ENCODE results near the gene MAP3K7CL.
"Not testable (repeated sequence)": the region's sequence is repeated elsewhere in the genome, so short reads cannot be mapped to it uniquely, and the experiment has no call there.

MAP3K7CL gene

DNA sequence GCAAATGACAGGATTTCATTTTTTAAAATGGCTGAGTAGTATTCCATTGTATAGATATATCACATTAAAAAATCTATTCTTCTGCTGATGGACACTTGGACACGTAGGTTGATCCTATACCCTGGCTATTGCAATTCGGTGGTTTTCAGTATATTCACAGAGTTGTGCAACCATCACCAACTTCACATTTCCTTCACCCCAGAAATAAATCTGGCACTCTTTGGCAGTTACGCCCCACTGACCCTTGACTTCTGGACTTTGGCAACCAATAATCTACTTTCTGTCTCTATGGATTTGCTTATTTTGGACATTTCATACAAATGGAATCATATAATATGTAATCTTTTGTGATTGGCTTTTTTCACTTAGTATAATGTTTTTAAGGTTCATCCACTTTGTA is 35.9 kb downstream of the MAP3K7CL start:
- no peaks in the 10 kb centered on the region for H3K9me3 ChIP-seq (ENCODE audit: control insufficient read depth in 2 of 2, low read length in 2 of 2)
- no peak overlapping the region for H3K4me3 ChIP-seq (ENCODE audit: low read length in 2 of 2)
- no peaks in the 10 kb centered on the region for H3K36me3 ChIP-seq (ENCODE audit: control insufficient read depth in 2 of 2, insufficient read depth in 2 of 2, low read length in 2 of 2)
- H3K27ac ChIP-seq (ENCODE audit: low read depth in 2 of 2, low read length in 2 of 2), result no peak overlapping the region
- H3K4me1 ChIP-seq (ENCODE audit: control insufficient read depth in 2 of 2, insufficient read depth in 2 of 2, low read length in 2 of 2), result no peaks in the 10 kb centered on the region
- H3K9ac ChIP-seq (ENCODE audit: low read depth in 1 of 2, low read length in 2 of 2), result no peak overlapping the region
- H3K27me3 ChIP-seq (ENCODE audit: control insufficient read depth in 2 of 2, insufficient read depth in 2 of 2, low read length in 2 of 2), result no peaks in the 10 kb centered on the region

DNA sequence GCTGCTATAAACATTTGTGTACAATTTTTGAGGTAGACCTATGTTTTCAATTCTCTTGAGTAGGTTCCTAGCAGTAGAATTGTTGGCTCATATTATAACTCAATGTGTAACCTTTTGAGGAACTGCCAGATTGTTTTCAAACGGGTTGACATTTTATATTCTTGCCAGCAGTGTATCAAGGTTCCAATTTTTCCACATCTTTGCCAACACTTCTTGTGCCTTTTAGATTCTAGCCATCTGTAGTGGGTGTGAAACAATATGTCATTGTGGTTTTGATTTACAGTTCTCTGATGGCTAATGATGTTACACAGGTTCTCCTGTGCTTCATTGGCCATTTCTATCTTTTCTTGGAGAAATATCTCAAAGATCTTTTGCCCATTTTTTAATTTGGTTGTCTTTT is 36.4 kb downstream of the MAP3K7CL start:
- Histone ChIP-seq H3K4me3 (ENCODE audit: low read length in 2 of 2) (no peak overlapping the region), H3K4me1 (ENCODE audit: control insufficient read depth in 2 of 2, insufficient read depth in 2 of 2, low read length in 2 of 2) (no peaks in the 10 kb centered on the region), H3K36me3 (ENCODE audit: control insufficient read depth in 2 of 2, insufficient read depth in 2 of 2, low read length in 2 of 2) (no peaks in the 10 kb centered on the region), H3K27ac (ENCODE audit: low read depth in 2 of 2, low read length in 2 of 2) (no peak overlapping the region), H3K9me3 (ENCODE audit: control insufficient read depth in 2 of 2, low read length in 2 of 2) (no peaks in the 10 kb centered on the region), H3K9ac (ENCODE audit: low read depth in 1 of 2, low read length in 2 of 2) (no peak overlapping the region), H3K27me3 (ENCODE audit: control insufficient read depth in 2 of 2, insufficient read depth in 2 of 2, low read length in 2 of 2) (no peaks in the 10 kb centered on the region)

DNA sequence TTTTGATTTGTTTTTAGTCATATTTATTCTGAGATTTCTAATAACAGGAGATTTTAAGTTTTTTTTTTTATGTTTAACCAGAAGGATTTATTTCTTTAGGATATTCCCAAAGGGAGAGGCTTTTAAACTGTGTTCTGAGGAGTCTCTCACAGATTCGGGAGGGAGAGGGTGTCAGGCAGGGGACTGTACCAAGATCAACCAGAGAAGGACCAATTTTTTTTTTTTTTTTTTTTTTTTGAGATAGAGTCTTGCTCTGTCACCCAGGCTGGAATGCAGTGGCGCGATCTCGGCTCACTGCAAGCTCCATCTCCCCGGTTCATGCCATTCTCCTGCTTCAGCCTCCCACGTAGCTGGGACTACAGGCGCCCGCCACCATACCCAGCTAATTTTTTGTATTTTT is 37.0 kb downstream of the MAP3K7CL start:
- H3K27me3 ChIP-seq (ENCODE audit: control insufficient read depth in 2 of 2, insufficient read depth in 2 of 2, low read length in 2 of 2); H3K27ac ChIP-seq (ENCODE audit: low read depth in 2 of 2, low read length in 2 of 2); H3K4me3 ChIP-seq (ENCODE audit: low read length in 2 of 2); H3K9me3 ChIP-seq (ENCODE audit: control insufficient read depth in 2 of 2, low read length in 2 of 2); H3K9ac ChIP-seq (ENCODE audit: low read depth in 1 of 2, low read length in 2 of 2); H3K4me1 ChIP-seq (ENCODE audit: control insufficient read depth in 2 of 2, insufficient read depth in 2 of 2, low read length in 2 of 2); H3K36me3 ChIP-seq (ENCODE audit: control insufficient read depth in 2 of 2, insufficient read depth in 2 of 2, low read length in 2 of 2): not testable (repeated sequence)

DNA sequence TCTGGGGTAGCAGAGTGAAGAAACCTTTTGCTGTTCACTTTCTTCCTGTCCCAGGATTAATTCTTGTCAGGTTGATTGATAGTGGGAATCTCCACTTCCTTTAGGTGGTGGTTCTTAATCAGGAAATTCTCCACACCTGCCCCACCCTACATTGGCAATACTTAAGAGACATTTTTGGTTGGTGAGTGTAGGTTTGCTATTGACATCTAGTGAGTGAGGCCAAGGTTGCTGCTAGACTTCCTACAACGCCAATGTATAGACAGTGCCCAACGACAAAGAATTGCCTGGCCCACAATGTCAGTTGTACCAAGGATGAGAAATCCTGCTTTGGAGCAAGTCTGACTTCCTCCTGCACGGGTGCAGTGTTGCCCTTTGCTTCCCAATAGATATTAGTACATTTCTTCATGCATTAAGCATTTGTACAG is 38.5 kb downstream of the MAP3K7CL start:
- Histone ChIP-seq H3K4me3 (ENCODE audit: low read length in 2 of 2) (no peak overlapping the region), H3K27me3 (ENCODE audit: control insufficient read depth in 2 of 2, insufficient read depth in 2 of 2, low read length in 2 of 2) (no peaks in the 10 kb centered on the region), H3K9me3 (ENCODE audit: control insufficient read depth in 2 of 2, low read length in 2 of 2) (no peaks in the 10 kb centered on the region), H3K9ac (ENCODE audit: low read depth in 1 of 2, low read length in 2 of 2) (no peak overlapping the region), H3K27ac (ENCODE audit: low read depth in 2 of 2, low read length in 2 of 2) (no peak overlapping the region), H3K36me3 (ENCODE audit: control insufficient read depth in 2 of 2, insufficient read depth in 2 of 2, low read length in 2 of 2) (no peaks in the 10 kb centered on the region), H3K4me1 (ENCODE audit: control insufficient read depth in 2 of 2, insufficient read depth in 2 of 2, low read length in 2 of 2) (no peaks in the 10 kb centered on the region)

DNA sequence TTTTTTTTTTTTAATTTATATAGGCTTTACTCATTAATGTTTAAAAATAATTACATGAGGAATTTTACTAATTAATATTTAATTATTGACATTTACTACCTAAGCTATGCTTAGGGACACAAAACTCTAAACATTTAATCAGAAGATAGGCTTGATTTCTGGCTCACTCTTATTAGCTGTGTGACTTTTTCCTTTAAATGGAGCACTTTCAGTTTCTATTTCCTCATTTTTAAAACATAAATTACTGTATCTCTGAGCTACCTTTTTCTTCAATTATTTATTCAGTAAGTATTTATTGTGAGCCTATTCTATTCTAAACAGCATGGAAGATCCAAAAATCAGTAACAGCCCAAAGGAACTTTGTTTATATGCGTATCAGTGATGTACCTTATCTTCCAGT is 40.5 kb downstream of the MAP3K7CL start:
- no peak overlapping the region for H3K27ac ChIP-seq (ENCODE audit: low read depth in 2 of 2, low read length in 2 of 2)
- no peaks in the 10 kb centered on the region for H3K27me3 ChIP-seq (ENCODE audit: control insufficient read depth in 2 of 2, insufficient read depth in 2 of 2, low read length in 2 of 2)
- H3K4me3 ChIP-seq (ENCODE audit: low read length in 2 of 2), result no peak overlapping the region
- H3K4me1 ChIP-seq (ENCODE audit: control insufficient read depth in 2 of 2, insufficient read depth in 2 of 2, low read length in 2 of 2), result peaks cover 3 to 5% of the 10 kb centered on the region in 2 donors
- H3K9ac ChIP-seq (ENCODE audit: low read depth in 1 of 2, low read length in 2 of 2), result no peak overlapping the region
- no peaks in the 10 kb centered on the region for H3K36me3 ChIP-seq (ENCODE audit: control insufficient read depth in 2 of 2, insufficient read depth in 2 of 2, low read length in 2 of 2)
- H3K9me3 ChIP-seq (ENCODE audit: control insufficient read depth in 2 of 2, low read length in 2 of 2), result no peaks in the 10 kb centered on the region

DNA sequence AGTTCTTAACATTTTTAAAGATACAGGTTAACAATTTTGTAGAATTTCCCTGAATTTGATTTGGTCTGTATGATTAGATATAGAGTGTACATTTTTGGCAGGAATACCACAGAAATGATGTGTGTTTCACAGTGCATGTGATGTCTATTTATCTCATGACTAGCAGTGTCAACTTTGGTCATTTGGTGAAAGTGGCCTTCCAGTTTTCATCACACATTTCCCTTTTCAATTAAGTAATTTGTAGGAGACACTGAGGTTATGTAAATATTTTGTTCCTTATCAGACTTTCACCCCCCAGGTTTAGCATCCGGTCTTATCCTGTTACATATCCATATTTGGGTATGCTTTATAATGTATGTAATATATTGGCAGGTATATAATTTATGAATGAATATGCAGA is 41.8 kb downstream of the MAP3K7CL start:
- no peak overlapping the region for H3K27ac ChIP-seq (ENCODE audit: low read depth in 2 of 2, low read length in 2 of 2)
- H3K9ac ChIP-seq (ENCODE audit: low read depth in 1 of 2, low read length in 2 of 2), result no peak overlapping the region
- no peaks in the 10 kb centered on the region for H3K36me3 ChIP-seq (ENCODE audit: control insufficient read depth in 2 of 2, insufficient read depth in 2 of 2, low read length in 2 of 2)
- H3K4me3 ChIP-seq (ENCODE audit: low read length in 2 of 2), result no peak overlapping the region
- no peaks in the 10 kb centered on the region for H3K27me3 ChIP-seq (ENCODE audit: control insufficient read depth in 2 of 2, insufficient read depth in 2 of 2, low read length in 2 of 2)
- H3K4me1 ChIP-seq (ENCODE audit: control insufficient read depth in 2 of 2, insufficient read depth in 2 of 2, low read length in 2 of 2), result peaks cover 5 to 7% of the 10 kb centered on the region in 2 donors
- no peaks in the 10 kb centered on the region for H3K9me3 ChIP-seq (ENCODE audit: control insufficient read depth in 2 of 2, low read length in 2 of 2)

DNA sequence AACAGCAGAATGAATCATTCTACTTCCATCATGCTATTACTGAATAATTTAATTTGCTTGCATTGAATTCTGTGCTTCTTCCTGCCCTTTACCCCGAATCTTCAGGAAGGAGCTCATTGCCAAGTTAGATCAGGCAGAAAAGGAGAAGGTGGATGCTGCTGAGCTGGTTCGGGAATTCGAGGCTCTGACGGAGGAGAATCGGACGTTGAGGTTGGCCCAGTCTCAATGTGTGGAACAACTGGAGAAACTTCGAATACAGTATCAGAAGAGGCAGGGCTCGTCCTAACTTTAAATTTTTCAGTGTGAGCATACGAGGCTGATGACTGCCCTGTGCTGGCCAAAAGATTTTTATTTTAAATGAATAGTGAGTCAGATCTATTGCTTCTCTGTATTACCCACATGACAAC is 44.2 kb downstream of the MAP3K7CL start:
- Histone ChIP-seq H3K27ac (ENCODE audit: low read depth in 2 of 2, low read length in 2 of 2) (no peak overlapping the region), H3K36me3 (ENCODE audit: control insufficient read depth in 2 of 2, insufficient read depth in 2 of 2, low read length in 2 of 2) (no peaks in the 10 kb centered on the region), H3K4me3 (ENCODE audit: low read length in 2 of 2) (no peak overlapping the region), H3K27me3 (ENCODE audit: control insufficient read depth in 2 of 2, insufficient read depth in 2 of 2, low read length in 2 of 2) (no peaks in the 10 kb centered on the region), H3K4me1 (ENCODE audit: control insufficient read depth in 2 of 2, insufficient read depth in 2 of 2, low read length in 2 of 2) (peaks cover 12 to 18% of the 10 kb centered on the region in 2 donors), H3K9me3 (ENCODE audit: control insufficient read depth in 2 of 2, low read length in 2 of 2) (no peaks in the 10 kb centered on the region), H3K9ac (ENCODE audit: low read depth in 1 of 2, low read length in 2 of 2) (no peak overlapping the region)

DNA sequence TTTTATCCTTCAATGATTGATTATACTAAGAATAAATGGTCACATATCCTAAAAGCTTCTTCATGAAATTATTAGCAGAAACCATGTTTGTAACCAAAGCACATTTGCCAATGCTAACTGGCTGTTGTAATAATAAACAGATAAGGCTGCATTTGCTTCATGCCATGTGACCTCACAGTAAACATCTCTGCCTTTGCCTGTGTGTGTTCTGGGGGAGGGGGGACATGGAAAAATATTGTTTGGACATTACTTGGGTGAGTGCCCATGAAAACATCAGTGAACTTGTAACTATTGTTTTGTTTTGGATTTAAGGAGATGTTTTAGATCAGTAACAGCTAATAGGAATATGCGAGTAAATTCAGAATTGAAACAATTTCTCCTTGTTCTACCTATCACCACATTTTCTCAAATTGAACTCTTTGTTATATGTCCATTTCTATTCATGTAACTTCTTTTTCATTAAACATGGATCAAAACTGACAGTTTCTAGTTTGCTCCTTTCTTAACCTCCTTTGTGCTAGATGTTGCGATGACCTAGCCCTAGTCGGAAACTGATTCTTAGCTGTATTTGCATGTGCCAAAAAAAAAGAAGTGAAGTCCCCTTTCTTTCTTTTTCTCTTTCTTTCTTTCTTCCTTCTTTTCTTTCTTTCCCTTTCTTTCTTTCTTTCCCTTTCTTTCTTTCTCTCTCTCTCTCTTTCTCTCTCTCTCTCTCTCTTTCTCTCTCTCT is 45.1 kb downstream of the MAP3K7CL start:
- Histone ChIP-seq H3K9ac (ENCODE audit: low read depth in 1 of 2, low read length in 2 of 2) (no peak overlapping the region), H3K4me1 (ENCODE audit: control insufficient read depth in 2 of 2, insufficient read depth in 2 of 2, low read length in 2 of 2) (peaks cover 12 to 18% of the 10 kb centered on the region in 2 donors), H3K4me3 (ENCODE audit: low read length in 2 of 2) (no peak overlapping the region), H3K27ac (ENCODE audit: low read depth in 2 of 2, low read length in 2 of 2) (peak overlapping the region in 1 of 2 donors; percentile 9), H3K36me3 (ENCODE audit: control insufficient read depth in 2 of 2, insufficient read depth in 2 of 2, low read length in 2 of 2) (no peaks in the 10 kb centered on the region), H3K9me3 (ENCODE audit: control insufficient read depth in 2 of 2, low read length in 2 of 2) (no peaks in the 10 kb centered on the region), H3K27me3 (ENCODE audit: control insufficient read depth in 2 of 2, insufficient read depth in 2 of 2, low read length in 2 of 2) (no peaks in the 10 kb centered on the region)

DNA sequence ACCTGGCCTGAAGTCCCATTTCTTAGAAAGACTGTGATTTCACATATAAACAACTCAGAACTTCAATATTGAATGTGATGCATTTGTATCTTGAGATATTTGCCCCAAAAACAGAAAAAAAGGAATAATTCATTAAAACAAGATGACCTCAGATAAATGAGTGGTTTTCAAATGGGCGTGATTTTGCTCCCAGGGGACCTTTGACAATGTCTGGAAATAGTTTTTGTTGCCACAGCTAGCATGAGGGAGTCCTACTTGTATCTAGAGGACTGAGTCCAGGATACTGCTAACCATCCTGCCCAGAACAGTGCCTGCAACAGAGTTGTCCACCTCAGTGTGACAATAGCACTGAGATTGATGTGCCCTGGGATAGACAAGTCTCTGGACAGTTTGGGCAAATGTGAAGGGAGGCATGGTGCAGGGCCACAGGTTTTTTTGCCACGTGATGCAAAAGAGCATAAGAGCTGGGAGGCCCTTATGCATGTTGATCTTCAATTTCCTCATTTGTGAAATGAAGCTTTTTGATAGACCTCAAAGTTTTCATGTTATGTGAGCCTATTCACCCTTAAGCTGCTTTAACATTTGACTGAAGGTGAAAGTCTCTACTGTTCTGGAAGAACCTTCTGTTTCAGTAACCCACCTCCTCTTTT is 46.2 kb downstream of the MAP3K7CL start:
- Histone ChIP-seq H3K27me3 (ENCODE audit: control insufficient read depth in 2 of 2, insufficient read depth in 2 of 2, low read length in 2 of 2) (no peaks in the 10 kb centered on the region), H3K9me3 (ENCODE audit: control insufficient read depth in 2 of 2, low read length in 2 of 2) (no peaks in the 10 kb centered on the region), H3K4me3 (ENCODE audit: low read length in 2 of 2) (no peak overlapping the region), H3K4me1 (ENCODE audit: control insufficient read depth in 2 of 2, insufficient read depth in 2 of 2, low read length in 2 of 2) (peaks cover 12 to 18% of the 10 kb centered on the region in 2 donors), H3K27ac (ENCODE audit: low read depth in 2 of 2, low read length in 2 of 2) (peak overlapping the region in 1 of 2 donors; percentile 17), H3K9ac (ENCODE audit: low read depth in 1 of 2, low read length in 2 of 2) (no peak overlapping the region), H3K36me3 (ENCODE audit: control insufficient read depth in 2 of 2, insufficient read depth in 2 of 2, low read length in 2 of 2) (no peaks in the 10 kb centered on the region)

DNA sequence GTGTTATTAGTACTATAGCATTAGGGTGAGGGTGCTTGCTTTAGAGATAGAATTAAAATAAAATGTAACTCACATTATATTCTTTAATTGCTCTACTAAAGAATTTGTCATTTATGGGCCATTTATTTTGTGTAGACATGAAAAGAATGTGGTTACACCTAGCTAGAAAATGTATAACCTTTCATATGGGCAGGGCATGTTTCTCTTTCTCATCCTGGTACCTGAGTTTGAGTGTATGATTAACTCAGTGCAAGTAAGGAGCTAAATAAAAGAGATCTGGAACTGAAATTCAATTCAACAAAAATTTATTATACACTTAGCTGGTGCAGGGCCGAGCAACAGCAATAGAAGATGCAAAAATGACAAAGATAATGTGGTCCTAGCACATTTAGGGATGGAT is 47.4 kb downstream of the MAP3K7CL start:
- H3K9ac ChIP-seq (ENCODE audit: low read depth in 1 of 2, low read length in 2 of 2), result no peak overlapping the region

More for the DNA sequence above, 47.4 kb downstream of the MAP3K7CL start:
- H3K36me3 ChIP-seq (ENCODE audit: control insufficient read depth in 2 of 2, insufficient read depth in 2 of 2, low read length in 2 of 2), result no peaks in the 10 kb centered on the region
- peaks cover 22 to 23% of the 10 kb centered on the region in 2 donors for H3K4me1 ChIP-seq (ENCODE audit: control insufficient read depth in 2 of 2, insufficient read depth in 2 of 2, low read length in 2 of 2)
- H3K4me3 ChIP-seq (ENCODE audit: low read length in 2 of 2), result peak overlapping the region in 1 of 2 donors; percentile 16
- peak overlapping the region; percentile 56 to 73 for H3K27ac ChIP-seq (ENCODE audit: low read depth in 2 of 2, low read length in 2 of 2)
- no peaks in the 10 kb centered on the region for H3K27me3 ChIP-seq (ENCODE audit: control insufficient read depth in 2 of 2, insufficient read depth in 2 of 2, low read length in 2 of 2)
- no peaks in the 10 kb centered on the region for H3K9me3 ChIP-seq (ENCODE audit: control insufficient read depth in 2 of 2, low read length in 2 of 2)
